Erythroblast (primary cell): ENCODE measurements around the gene ZDHHC19.

Source experiments
- GATA1 ChIP-seq: IDR thresholded peaks from 2 replicates; pipeline ENCODE4 v1.6.1; 2011; ENCODE audit warnings: low read depth, mild to moderate bottlenecking, control low read depth, low read length, moderate library complexity
- POLR2A ChIP-seq: IDR thresholded peaks from 2 replicates; pipeline ENCODE4 v1.6.1; 2011; ENCODE audit warnings: mild to moderate bottlenecking, low read length

DNA sequence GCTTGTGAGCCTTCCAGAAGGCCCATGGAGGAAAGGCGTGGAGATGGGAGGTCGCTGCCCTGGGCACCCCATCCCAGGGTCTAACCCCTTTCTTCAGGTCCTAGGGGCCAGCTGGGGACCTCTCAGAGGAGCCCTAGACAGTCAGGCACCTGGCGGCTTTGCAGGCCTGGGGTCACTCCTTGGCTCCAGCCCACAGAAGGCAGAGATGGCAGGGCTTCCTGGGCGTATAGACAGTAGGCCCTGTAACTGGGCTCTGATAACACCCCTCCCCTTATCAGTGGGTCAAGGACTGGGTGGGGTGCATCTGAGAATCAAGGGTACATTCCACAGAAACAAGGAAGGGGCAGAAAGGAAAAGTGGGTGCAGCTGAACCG is 16.7 kb downstream of the ZDHHC19 start:
- TF ChIP-seq POLR2A (peak; percentile 62), GATA1 (no peak)
